Measurements from ENCODE around the gene PLPP3.

Gene PLPP3

GRCh38 chr1:56493826-56494225 lies 85.5 kb downstream of the PLPP3 start:
- DNase-seq = no peak

DNA sequence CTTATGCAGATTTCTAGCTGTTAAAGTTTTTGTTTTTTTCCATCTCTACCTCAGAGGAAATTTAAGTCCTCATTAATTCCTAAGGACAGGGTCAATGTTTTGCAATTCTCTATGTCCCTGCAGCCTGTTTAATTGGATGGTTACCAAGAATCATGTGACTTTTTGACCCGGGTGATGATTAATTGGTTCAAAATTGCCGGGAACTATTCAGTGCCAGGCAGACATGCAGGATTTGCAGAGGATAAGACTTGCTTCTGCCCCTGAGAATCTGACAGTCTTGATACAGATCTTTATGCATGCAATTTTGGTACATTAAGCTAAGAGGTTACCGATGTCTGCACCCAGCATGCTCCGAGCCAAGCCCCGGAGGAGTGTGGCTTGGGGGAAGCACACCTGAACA lies 87.9 kb downstream of the PLPP3 start:
- DNase-seq = no peak

GRCh38 chr1:56490619-56491018 lies 88.7 kb downstream of the PLPP3 start:
- DNase-seq = no peak

GRCh38 chr1:56489695-56490094 lies 89.7 kb downstream of the PLPP3 start:
- DNase-seq = no peak

DNA sequence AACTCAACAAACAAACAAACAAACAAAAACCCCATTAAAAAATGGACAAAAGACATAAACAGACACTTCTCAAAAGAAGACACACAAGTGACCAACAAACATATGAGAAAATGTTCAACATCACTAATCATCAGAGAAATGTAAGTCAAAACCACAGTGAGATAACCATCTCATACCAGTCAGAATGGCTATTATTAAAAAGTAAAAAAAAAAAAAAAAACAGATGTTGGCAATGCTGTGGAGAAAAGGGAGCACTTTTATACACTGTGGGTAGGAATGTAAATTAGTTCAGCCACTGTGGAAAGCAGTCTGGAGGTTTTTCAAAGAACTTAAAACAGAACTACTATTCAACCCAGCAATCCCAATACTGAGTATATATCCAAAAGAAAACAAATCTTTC lies 94.7 kb downstream of the PLPP3 start:
- no peak for DNase-seq

- no peak for DNase-seq
These were observed 96.3 kb downstream of the PLPP3 start for GRCh38 chr1:56483104-56483503.

GRCh38 chr1:56482486-56482885 lies 96.9 kb downstream of the PLPP3 start:
- no peak for DNase-seq

DNA sequence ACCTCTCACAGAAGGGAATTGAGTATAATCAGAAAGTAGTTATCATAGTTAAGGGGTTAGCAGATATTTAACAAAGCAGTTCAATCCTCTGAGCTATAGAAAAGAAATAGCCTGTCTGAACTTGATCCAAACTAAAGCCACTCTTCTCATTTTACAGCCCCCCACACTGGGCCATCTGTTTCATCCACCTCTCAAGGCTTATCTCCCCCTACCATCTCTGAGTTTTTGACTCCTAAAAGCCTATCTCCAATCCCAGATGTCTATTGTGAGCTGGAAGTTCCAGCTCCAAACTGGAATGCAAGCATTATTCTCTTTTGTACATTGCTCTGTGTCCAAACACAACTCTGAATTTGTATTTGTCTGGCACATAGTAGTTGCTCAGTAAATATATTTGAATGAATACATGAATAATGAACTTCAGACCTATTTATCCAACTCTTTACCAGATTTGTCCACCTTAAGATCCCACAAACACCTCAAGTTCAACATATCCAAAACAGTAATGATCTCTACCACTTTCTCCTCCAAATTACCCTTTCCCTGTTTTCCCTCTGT lies 98.1 kb downstream of the PLPP3 start:
- DNase-seq = no peak

GRCh38 chr1:56478734-56479133 lies 100.6 kb downstream of the PLPP3 start:
- no peak for DNase-seq

GRCh38 chr1:56477164-56478111 lies 101.9 kb downstream of the PLPP3 start:
- no peak for DNase-seq

GRCh38 chr1:56473582-56474270 lies 105.6 kb downstream of the PLPP3 start:
- no peak for DNase-seq

DNA sequence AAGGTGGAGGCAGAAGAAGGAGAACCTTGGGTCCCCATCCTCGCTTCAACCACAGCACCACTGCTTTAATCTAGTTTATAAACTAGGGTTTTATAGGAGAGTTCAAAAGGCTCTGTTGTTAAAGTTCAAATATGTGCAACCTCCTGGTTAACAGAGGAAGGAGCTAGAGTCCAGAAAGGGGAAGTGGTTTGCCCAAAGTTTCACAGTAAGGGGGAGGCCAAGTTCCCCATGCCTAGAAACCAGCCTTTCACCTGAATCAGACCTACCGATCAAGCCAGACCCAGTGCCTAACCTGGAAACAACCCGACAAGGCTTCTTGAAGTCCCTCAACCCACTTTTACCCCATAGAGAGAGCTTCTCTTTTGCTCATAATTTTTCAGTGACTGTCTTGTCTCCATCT lies 106.5 kb downstream of the PLPP3 start:
- no peak for DNase-seq

GRCh38 chr1:56469640-56470371 lies 109.6 kb downstream of the PLPP3 start:
- no peak for DNase-seq

DNA sequence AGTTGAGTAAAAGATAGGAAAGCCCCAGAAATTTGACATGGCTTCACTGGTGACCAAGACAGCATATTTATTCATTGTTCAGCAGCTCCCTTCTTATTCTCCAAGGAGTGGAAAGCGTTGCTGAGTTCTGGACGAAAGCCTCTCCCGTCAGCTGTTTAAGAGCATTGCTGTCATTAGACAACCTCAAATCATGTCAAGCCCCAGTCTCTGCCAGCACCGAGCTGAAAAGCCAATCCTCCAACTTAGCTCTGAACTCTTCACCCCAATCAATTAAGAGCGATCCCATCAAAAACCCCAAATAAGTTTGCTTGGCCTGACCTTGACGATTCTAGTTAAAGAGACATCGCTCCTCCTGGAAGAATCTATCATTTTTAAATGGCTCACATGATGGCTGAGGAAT lies 110.8 kb downstream of the PLPP3 start:
- DNase-seq = no peak

DNA sequence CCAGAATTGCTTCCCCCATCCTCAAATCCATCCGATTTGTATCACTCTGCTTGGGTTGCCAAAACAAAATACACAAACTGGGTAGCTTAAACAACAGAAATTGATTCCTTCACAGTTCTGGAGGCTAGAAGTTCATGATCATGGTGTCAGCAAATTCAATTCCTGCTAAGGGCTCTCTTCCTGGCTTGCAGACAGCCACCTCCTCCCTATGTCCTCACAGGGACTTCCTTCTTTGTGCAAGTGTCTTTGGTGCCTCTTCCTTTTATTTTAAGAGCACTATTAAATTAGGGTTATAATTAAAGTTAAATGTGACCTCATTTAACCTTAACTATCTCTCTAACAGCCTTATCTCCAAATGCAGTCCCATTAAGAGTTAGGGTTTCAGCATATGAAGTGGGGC lies 112.8 kb downstream of the PLPP3 start:
- DNase-seq = no peak

DNA sequence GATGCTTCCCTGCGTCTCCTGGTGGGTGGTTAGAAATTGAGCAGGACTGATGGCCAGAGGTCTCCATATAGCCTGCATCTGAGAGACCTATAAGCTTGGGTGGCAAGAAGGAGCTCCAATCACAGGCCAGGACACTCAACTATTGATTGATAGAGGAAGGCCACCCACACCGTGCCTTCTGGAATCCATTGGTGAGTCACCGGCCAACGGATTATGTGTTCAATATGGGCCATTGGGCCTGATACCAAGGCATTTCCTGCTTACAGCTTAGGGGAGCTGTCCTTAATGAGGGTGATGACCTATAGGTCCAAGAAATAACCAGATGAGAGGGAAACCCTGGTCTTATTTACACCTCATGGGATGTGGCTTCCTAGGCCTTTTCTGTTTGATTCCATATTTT lies 115.1 kb downstream of the PLPP3 start:
- DNase-seq = no peak

DNA sequence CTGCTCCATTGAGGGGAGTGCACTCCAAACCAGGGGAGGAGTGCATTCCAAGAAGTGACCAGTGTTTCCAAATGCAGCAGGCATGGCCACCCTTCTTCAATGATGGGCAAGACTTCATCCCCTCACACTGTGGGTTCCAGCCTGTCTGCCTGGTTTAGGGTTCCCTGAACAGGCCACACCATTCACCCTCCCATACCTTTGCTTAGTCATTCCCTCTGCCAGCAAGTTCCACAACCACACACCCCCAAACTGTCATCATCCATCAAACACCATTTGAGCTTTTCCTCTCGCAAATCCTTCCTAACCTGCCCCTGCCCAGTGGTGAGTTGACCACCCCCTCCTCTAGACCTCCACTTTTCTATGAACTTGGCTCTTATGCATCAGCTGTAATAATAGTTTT lies 116.0 kb downstream of the PLPP3 start:
- no peak for DNase-seq

DNA sequence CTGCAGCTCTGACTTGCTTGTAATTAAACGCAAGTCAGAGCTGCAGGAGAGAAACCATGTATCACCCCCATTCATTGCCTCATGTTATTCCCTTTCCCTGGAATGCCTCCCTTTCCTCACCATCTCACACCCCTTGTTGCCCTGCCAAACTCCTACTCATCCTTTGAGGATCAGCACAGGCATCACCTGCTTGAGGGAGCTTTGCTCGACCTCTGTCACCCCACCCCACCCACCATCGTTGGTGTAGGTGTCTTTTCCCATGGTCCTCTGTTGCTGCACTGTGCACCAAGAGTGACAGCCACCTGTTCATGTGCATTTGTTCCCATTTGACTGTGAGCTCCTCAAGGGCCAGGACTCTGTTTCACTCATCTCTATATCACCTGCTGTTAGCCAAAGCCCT lies 117.2 kb downstream of the PLPP3 start:
- no peak for DNase-seq

- no peak for DNase-seq
These were observed 117.9 kb downstream of the PLPP3 start for GRCh38 chr1:56461158-56462127.

DNA sequence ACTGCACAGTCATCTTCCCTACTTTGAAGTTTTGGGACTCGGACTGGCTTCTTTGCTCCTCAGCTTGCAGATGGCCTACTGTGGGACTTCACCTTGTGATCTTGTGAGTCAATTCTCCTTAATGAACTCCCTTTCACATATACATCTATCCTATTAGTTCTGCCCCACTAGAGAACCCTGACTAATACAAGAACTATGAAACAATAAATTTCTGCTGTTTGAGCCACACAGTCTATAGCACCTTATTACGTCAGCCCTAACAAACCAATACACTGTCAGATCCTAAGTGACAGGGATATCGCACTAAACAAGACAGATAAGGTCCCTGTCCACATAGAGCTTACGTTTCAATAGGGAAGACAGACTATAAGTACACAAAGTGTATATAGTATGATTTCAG lies 120.1 kb downstream of the PLPP3 start:
- DNase-seq = no peak

- DNase-seq = no peak
These were observed 121.5 kb downstream of the PLPP3 start for GRCh38 chr1:56457756-56458375.
